SH-SY5Y (cell line): ENCODE data around the gene NFATC4.

Experiments used
- GATA2 ChIP-seq: IDR thresholded peaks from 2 replicates; pipeline ENCODE4 v1.6.1; 2011; ENCODE audit warnings: mild to moderate bottlenecking, low read depth, low read length
- GATA3 ChIP-seq: IDR thresholded peaks from 2 replicates; pipeline ENCODE4 v1.6.1; 2011; ENCODE audit warnings: low read depth, mild to moderate bottlenecking, low read length, moderate library complexity

The NFATC4 gene

DNA sequence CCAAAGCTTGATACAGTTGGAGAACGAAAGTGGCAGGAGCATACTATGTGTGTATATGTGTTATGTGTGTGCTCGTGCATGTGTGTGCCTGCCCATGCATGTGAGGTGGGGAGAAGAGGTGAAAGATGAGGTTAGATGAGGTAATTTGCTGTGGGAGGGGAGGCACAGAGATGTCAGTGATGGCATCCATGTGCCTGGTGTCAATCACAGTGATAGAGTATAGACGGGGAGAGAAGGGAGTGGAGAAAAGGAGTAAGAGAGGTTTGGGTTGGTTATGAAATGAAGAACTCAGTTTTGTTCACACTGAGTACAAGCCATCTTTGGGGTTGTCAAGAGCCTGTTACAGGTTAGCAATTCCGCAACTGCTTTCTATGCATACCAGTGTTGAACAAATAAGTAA, 16.2 kb downstream of the NFATC4 start:
- TF ChIP-seq GATA3 (no peak), GATA2 (no peak)

DNA sequence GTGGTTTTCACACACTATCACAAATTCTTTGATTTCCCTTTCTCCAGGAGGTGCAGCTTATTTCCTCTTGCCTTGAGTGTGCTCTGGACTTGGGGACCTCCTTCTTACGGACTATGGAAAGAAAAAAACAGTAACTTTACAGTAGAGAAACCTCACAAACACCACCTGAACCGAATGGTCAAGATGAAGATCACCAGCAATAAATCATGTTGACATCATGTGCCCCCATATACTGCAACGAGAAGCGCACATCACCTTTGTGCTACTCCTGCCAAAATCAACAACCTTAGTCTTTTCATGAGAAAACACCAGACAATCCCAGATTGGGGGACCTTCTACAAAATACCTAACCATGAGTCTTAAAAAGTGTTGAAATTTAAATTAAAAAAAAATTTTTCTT, 17.5 kb downstream of the NFATC4 start:
- TF ChIP-seq GATA3 (no peak), GATA2 (no peak)

DNA sequence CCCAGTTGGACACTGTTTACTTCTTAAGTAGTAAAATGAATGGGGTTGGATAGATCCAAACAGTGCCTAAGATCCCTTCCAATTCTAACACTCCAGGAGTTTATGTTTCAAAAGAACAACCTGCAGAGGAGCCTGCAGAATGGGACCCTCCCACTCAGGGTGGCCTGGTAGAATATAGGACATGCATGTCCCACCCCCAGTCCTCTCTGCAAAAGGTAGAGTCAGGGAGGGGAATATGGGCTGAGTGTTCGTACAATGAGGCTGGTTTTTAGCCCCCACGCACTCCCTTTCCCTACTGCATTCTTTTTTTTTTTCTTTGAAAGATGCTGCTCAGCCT, 19.0 kb downstream of the NFATC4 start:
- TF ChIP-seq GATA2, result no peak
- no peak for TF ChIP-seq GATA3

DNA sequence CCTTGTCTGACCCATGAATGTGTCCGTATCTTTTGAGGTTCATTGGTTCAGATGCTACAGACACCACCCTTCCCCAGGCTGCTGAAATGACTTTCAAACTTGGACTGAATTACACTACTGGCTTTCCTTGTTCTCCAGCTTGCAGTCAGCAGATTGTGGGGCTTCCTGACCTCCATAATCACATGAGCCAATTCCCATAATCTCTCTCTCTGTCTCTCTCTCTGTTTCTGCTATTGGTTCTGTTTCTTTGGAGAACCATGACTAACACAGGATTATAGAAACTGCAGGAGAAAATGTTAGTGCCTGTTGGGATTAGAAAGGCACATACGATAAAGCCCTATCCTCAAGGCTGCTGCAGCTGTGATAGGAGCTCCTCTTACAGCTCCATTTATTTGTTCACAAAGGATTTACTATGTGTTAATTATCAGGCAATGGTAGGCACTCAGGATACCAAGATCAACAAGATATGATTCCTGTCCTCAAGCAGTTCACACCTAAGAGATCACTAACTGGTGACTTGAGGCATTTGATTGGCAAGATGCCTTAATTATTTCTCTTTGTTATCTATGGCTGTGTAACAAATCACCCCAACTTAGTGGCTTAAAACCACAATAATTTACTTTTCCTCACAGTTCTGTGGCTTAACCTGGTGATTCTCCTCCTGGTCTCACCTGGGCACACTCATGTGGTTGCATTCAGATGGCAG, 20.6 kb downstream of the NFATC4 start:
- TF ChIP-seq GATA3, result no peak
- TF ChIP-seq GATA2, result no peak

DNA sequence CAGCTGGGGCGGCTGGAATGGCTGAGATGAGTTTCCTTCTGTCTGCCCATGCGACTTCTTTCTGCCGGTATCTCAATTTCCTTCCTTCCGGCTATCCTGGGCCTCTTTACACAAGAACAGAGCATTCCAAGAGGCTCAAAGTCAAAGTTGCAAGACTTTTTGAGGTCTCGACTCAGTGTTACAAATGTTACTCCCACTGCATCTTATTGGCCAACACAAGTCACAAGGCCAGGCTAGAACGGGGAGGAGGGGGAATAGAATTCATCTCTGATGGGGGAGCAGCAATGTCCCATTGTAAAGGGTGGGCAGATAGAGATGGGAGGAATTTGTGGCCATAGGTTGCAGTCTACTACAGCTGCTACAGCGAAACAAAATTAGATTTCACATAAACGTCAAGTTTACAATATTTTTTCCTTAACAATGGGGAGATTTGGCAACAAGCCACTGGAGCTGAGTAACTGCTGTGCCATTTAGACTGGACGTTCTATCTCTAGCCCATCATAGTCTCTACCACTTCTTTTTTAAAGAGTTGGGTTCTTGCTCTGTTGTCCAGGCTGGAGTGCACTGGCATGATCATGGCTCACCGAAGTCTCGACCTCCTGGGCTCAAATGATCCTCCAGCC, 21.4 kb downstream of the NFATC4 start:
- TF ChIP-seq GATA3 (no peak), GATA2 (no peak)

DNA sequence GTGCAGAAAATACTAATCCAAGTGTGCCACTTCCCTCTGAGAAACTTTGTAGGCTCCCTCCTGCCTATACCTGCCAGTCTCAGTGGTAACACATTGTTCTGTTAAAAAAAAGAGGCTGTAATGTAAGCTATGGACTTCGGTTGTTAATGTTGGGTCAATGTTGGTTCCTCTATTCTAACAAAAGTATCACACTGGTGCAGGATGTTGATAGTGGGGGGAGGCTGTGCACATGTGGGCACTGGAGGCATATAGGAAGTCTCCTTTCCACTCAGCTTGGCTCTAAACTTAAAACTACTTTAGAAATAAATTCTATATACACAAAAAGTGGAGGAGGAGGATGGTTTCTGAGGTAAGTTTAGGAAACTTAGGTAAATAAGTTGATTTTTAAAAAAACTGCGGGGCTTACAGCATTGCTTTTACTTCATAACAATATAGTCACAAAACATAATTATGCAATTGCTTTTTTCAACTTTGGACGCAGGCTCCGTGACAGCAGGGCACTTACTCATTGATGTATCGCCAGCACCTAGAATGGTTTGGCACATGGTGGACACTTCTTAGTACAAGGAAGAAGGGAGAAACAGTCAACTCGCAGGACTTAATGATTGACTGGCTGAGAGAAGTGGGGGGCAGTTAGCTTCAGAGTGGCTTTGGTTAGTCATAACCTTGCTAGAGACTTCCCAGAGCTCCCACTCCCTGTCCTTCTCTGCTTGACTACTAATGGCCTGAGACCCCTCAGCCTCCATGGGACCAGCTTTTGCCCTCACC, 22.9 kb downstream of the NFATC4 start:
- TF ChIP-seq GATA2 (no peak), GATA3 (no peak)

GRCh38 chr14:24392325-24393091, 24.5 kb downstream of the NFATC4 start:
- TF ChIP-seq GATA3 (no peak), GATA2 (no peak)

- TF ChIP-seq GATA3, result no peak
- TF ChIP-seq GATA2, result no peak
Observed at GRCh38 chr14:24394275-24394674, 26.3 kb downstream of the NFATC4 start.

- TF ChIP-seq GATA2 (no peak), GATA3 (no peak)
Observed at GRCh38 chr14:24395609-24396582, 27.9 kb downstream of the NFATC4 start.

GRCh38 chr14:24397639-24398292, 29.8 kb downstream of the NFATC4 start:
- no peak for TF ChIP-seq GATA2
- TF ChIP-seq GATA3, result no peak

GRCh38 chr14:24398293-24398652, 30.3 kb downstream of the NFATC4 start:
- TF ChIP-seq GATA2, result no peak
- no peak for TF ChIP-seq GATA3

DNA sequence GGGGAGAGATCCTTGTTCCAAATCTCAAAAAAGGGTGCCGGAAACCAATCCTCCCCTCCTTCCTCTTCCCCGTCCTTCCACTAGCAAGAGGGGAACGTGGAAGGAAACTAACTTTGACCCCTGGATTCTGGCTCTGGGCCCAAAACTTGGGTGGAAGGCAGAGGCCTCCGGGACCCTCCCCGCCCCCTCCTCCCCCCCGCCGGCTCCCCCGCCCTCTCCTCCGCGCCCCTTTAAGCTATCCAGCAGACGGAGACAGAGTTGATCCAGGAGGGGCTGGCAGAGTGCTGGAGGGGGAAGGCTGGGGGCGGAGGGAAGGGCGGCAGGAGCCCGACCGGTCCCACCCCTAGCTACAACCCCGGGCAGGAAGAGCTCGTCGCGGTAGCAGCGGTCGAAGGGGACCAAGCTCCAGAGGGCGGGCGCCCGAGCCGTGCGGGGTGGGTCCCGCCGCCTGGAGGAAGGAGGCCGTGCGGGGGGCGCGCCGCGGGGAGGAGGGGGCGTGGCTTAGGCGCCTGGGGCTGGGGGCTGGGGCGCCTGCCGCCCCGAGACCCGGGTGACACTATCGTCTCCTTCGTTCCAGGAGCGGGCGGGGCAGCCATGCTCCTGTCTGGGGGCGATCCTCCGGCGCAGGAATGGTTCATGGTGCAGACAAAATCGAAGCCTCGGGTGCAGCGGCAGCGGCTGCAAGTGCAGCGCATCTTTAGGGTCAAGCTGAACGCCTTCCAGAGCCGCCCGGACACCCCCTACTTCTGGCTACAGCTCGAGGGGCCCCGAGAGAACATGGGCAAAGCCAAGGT, 30.9 kb downstream of the NFATC4 start, which contains the start of gene NYNRIN:
Gene NYNRIN (plus strand): TSS at position 351 of the 794 bp plus-strand sequence. CDS start 244 bp downstream, at position 595.
- TF ChIP-seq GATA3 (no peak), GATA2 (no peak)
